H1 (cell line): ENCODE data around the gene MICU2.

ENCODE experiments used
- ATF3 ChIP-seq: IDR thresholded peaks from 2 replicates; pipeline ENCODE4 v1.6.1; 2011; ENCODE audit warnings: low read depth, mild to moderate bottlenecking, low read length; ENCODE audit not compliant: insufficient read depth
- CBX5 ChIP-seq: fragments of 300-800, 300-1000 bp; sonication (generic); IDR thresholded peaks from 2 replicates; pipeline ENCODE4 v1.7.1; 2016; ENCODE audit warnings: antibody characterized with exemption, low read length, low read depth
- CTCF ChIP-seq, 3 experiments: IDR thresholded peaks; 1 replicate in 2 of 3; 2 replicates in 1 of 3; pipeline versions ENCODE4 v1.5.1 to v1.6.1; 2011; ENCODE audit warnings: low read length in 3 of 3, mild to moderate bottlenecking in 3 of 3, inconsistent platforms in 2 of 3, low read depth in 1 of 3, moderate library complexity in 1 of 3; ENCODE audit not compliant: insufficient read depth in 1 of 3; ENCODE audit errors: control extremely low read depth in 1 of 3
- EP300 ChIP-seq, 2 experiments: IDR thresholded peaks; 1 replicate in 1 of 2; 2 replicates in 1 of 2; pipeline ENCODE4 v1.6.1; 2011 to 2012; ENCODE audit warnings: low read depth in 2 of 2, low read length in 2 of 2, mild to moderate bottlenecking in 2 of 2, borderline replicate concordance in 1 of 2, inconsistent platforms in 1 of 2, moderate library complexity in 1 of 2
- JUN ChIP-seq: IDR thresholded peaks from 2 replicates; pipeline ENCODE4 v1.6.1; 2011; ENCODE audit warnings: low read depth, mild to moderate bottlenecking, improper control_type of control experiment, low read length
- KDM1A ChIP-seq: fragments of 200-600, 300-600 bp; sonication (generic); IDR thresholded peaks from 2 replicates; pipeline ENCODE4 v1.7.1; 2016; ENCODE audit warnings: mild to moderate bottlenecking, low read length, borderline replicate concordance
- MAX ChIP-seq: IDR thresholded peaks from 2 replicates; pipeline ENCODE4 v1.6.1; 2012; ENCODE audit warnings: inconsistent platforms
- POLR2A ChIP-seq, 2 experiments: IDR thresholded peaks; 1 replicate in 1 of 2; 2 replicates in 1 of 2; pipeline ENCODE4 v1.6.1; 2011; ENCODE audit warnings: low read depth in 2 of 2, low read length in 2 of 2, mild to moderate bottlenecking in 2 of 2; ENCODE audit errors: control extremely low read depth in 1 of 2
- POLR2AphosphoS5 ChIP-seq: IDR thresholded peaks from 2 replicates; pipeline ENCODE4 v1.6.1; 2011; ENCODE audit warnings: low read depth, low read length
- RAD21 ChIP-seq, 2 experiments: IDR thresholded peaks in 1 of 2; conservative IDR thresholded peaks in 1 of 2; 2 replicates each; pipeline ENCODE4 v1.6.1; 2011; ENCODE audit warnings: low read depth in 2 of 2, low read length in 2 of 2, improper control_type of control experiment in 1 of 2, inconsistent platforms in 1 of 2, mild to moderate bottlenecking in 1 of 2, moderate library complexity in 1 of 2
- RFX5 ChIP-seq: IDR thresholded peaks from 2 replicates; pipeline ENCODE4 v1.6.1; 2011; ENCODE audit warnings: low read depth, low read length, improper control_type of control experiment, borderline replicate concordance
- TAF1 ChIP-seq: IDR thresholded peaks from 2 replicates; pipeline ENCODE4 v1.6.1; 2011; ENCODE audit warnings: mild to moderate bottlenecking, low read depth, low read length
- ZNF274 ChIP-seq: IDR thresholded peaks from 2 replicates; pipeline ENCODE4 v1.7.0; 2012; ENCODE audit warnings: low read length, borderline replicate concordance; ENCODE audit errors: extremely low read depth

GRCh38 chr13:21632196-21632595 lies 28.2 kb upstream of the MICU2 start:
- TF ChIP-seq POLR2A (IDR thresholded peaks at IDR 0.05; ENCODE audit: control extremely low read depth in 1 of 2, low read depth in 2 of 2, low read length in 2 of 2) (no peak), CTCF (IDR thresholded peaks at IDR 0.05; ENCODE audit: control extremely low read depth in 1 of 3, insufficient read depth in 1 of 3, low read depth in 1 of 3, low read length in 3 of 3) (no peak), RAD21 (IDR thresholded peaks at IDR 0.05 in 1 of 2, conservative IDR thresholded peaks at IDR 0.05 in 1 of 2; ENCODE audit: low read depth in 2 of 2, low read length in 2 of 2) (no peak), RFX5 (no peak), KDM1A (no peak), POLR2AphosphoS5 (no peak), TAF1 (no peak), EP300 (IDR thresholded peaks at IDR 0.05; ENCODE audit: borderline replicate concordance in 1 of 2, low read depth in 2 of 2, low read length in 2 of 2) (no peak), CBX5 (no peak), MAX (no peak), JUN (no peak), ZNF274 (no peak), ATF3 (no peak)
